Neuronal stem cell (in vitro differentiated cells): ENCODE measurements around the gene CPSF4L.
A peak's percentile ranks its signal among the peaks of the same experiment; 100 is the strongest.

Experiments
- DNase-seq: peaks from one replicate; pipeline ENCODE4 v3.0.0-alpha.2; 2013; ENCODE audit warnings: low spot score
- H2AFZ ChIP-seq: one replicate; pipeline ENCODE4 v1.6.1; 2013; ENCODE audit warnings: mild to moderate bottlenecking, low read length, inconsistent platforms
- H2AK5ac ChIP-seq: 2 replicates; pipeline ENCODE4 v1.6.1; 2013; ENCODE audit warnings: low read depth, mild to moderate bottlenecking, inconsistent platforms, low read length, moderate library complexity, mixed read lengths
- H2BK120ac ChIP-seq: 2 replicates; pipeline ENCODE4 v1.6.1; 2013; ENCODE audit warnings: low read depth, mild to moderate bottlenecking, inconsistent platforms, low read length, moderate library complexity, mixed read lengths
- H2BK12ac ChIP-seq: one replicate; pipeline ENCODE4 v1.6.1; 2013; ENCODE audit warnings: low read length, inconsistent platforms
- H2BK15ac ChIP-seq: 2 replicates; pipeline ENCODE4 v1.6.1; 2013; ENCODE audit warnings: mild to moderate bottlenecking, low read length, inconsistent platforms, mixed read lengths
- H2BK5ac ChIP-seq: one replicate; pipeline ENCODE4 v1.6.1; 2013; ENCODE audit warnings: inconsistent platforms, mild to moderate bottlenecking, low read length, moderate library complexity
- H3K14ac ChIP-seq: one replicate; pipeline ENCODE4 v1.6.1; 2013; ENCODE audit warnings: low read length, inconsistent platforms
- H3K18ac ChIP-seq: 2 replicates; pipeline ENCODE4 v1.6.1; 2013; ENCODE audit warnings: low read length, inconsistent platforms
- H3K23ac ChIP-seq: 2 replicates; pipeline ENCODE4 v1.6.1; 2013; ENCODE audit warnings: low read depth, mild to moderate bottlenecking, mixed read lengths, low read length, inconsistent platforms; ENCODE audit not compliant: poor library complexity
- H3K27ac ChIP-seq: replicated peaks from 3 replicates; pipeline ENCODE4 v1.5.1; 2013; ENCODE audit warnings: low read length, inconsistent platforms
- H3K27me3 ChIP-seq, 3 experiments: 2 replicates each; pipeline ENCODE4 v1.6.1; 2013; ENCODE audit warnings: low read length in 3 of 3, mild to moderate bottlenecking in 2 of 3, inconsistent platforms in 1 of 3, low read depth in 1 of 3, mixed read lengths in 1 of 3, moderate library complexity in 1 of 3; ENCODE audit not compliant: control insufficient read depth in 3 of 3, insufficient read depth in 3 of 3
- H3K36me3 ChIP-seq, 2 donors: replicated peaks in 1 of 2; 2 replicates each; pipeline ENCODE4 v1.6.1; 2013; ENCODE audit warnings: low read length in 2 of 2; ENCODE audit not compliant: control insufficient read depth in 2 of 2, insufficient read depth in 2 of 2
- H3K4ac ChIP-seq: 2 replicates; pipeline ENCODE4 v1.6.1; 2013; ENCODE audit warnings: inconsistent platforms, mild to moderate bottlenecking, low read length, moderate library complexity
- H3K4me1 ChIP-seq, 2 donors: 1 replicate in 1 of 2; 2 replicates in 1 of 2; pipeline ENCODE4 v1.6.1; 2013; ENCODE audit warnings: low read length in 2 of 2, low read depth in 1 of 2; ENCODE audit not compliant: control insufficient read depth in 2 of 2, insufficient read depth in 1 of 2
- H3K4me2 ChIP-seq: one replicate; pipeline ENCODE4 v1.6.1; 2013; ENCODE audit warnings: mild to moderate bottlenecking, low read length, inconsistent platforms; ENCODE audit not compliant: insufficient read depth, poor library complexity, severe bottlenecking
- H3K4me3 ChIP-seq, 2 donors: 2 replicates each; pipeline ENCODE4 v1.5.1; 2013; ENCODE audit warnings: low read length in 2 of 2, mild to moderate bottlenecking in 2 of 2, inconsistent platforms in 1 of 2, moderate library complexity in 1 of 2
- H3K79me1 ChIP-seq: one replicate; pipeline ENCODE4 v1.6.1; 2013; ENCODE audit warnings: low read depth, mild to moderate bottlenecking, inconsistent platforms, low read length, moderate library complexity
- H3K9ac ChIP-seq: one replicate; pipeline ENCODE4 v1.6.1; 2013; ENCODE audit warnings: mild to moderate bottlenecking, low read depth, low read length, inconsistent platforms; ENCODE audit not compliant: poor library complexity
- H3K9me3 ChIP-seq, 2 donors: replicated peaks in 1 of 2; 2 replicates each; pipeline versions ENCODE3 to v1.6.1; 2013; ENCODE audit warnings: low read length in 2 of 2, mild to moderate bottlenecking in 2 of 2, inconsistent platforms in 1 of 2, low read depth in 1 of 2, mixed read lengths in 1 of 2, moderate library complexity in 1 of 2; ENCODE audit not compliant: control insufficient read depth in 2 of 2, insufficient read depth in 1 of 2
- H4K8ac ChIP-seq: one replicate; pipeline ENCODE4 v1.6.1; 2013; ENCODE audit warnings: low read depth, mild to moderate bottlenecking, inconsistent platforms, low read length, moderate library complexity
- H4K91ac ChIP-seq: one replicate; pipeline ENCODE4 v1.6.1; 2013; ENCODE audit warnings: low read length, low read depth, mild to moderate bottlenecking, inconsistent platforms; ENCODE audit not compliant: poor library complexity
- WGBS, 2 donors: extraction: QIAGEN DNeasy Blood & Tissue Kit; methylation state at CpG; one replicate each; pipeline ENCODE4 v1.1.7; 2013; ENCODE audit warnings: missing lambda C conversion rate in 2 of 2, mixed read lengths in 1 of 2; ENCODE audit not compliant: insufficient read length in 2 of 2, insufficient replicate concordance in 1 of 2; ENCODE audit errors: extremely low coverage in 2 of 2; 5-methylcytosine and 5-hydroxymethylcytosine counted together

CPSF4L gene

GRCh38 chr17:73288534-73289302 is 27.0 kb upstream of the CPSF4L start:
- no peak overlapping the region for H3K4me3 ChIP-seq
- DNase-seq: no peak
- H3K27me3 ChIP-seq: no peaks in the 10 kb centered on the region
- H3K18ac ChIP-seq: peak overlapping the region; percentile 52
- peaks cover 19 to 48% of the 10 kb centered on the region in 2 donors for H3K4me1 ChIP-seq
- peaks cover 14 to 20% of the 10 kb centered on the region in 2 donors for H3K36me3 ChIP-seq
- no peak overlapping the region for H2AFZ ChIP-seq
- H3K23ac ChIP-seq: no peak overlapping the region
- no peak overlapping the region for H4K8ac ChIP-seq
- no peak overlapping the region for H2BK12ac ChIP-seq
- H3K4me2 ChIP-seq: no peak overlapping the region
- no peak overlapping the region for H4K91ac ChIP-seq
- no peak overlapping the region for H2BK15ac ChIP-seq
- WGBS, 2 donors: no CpG with 5 or more reads among the region's 19 CpGs
- H2BK120ac ChIP-seq: no peak overlapping the region
- H3K27ac ChIP-seq: no peak overlapping the region
- H3K14ac ChIP-seq: no peak overlapping the region
- H3K4ac ChIP-seq: no peak overlapping the region
- peak overlapping the region; percentile 70 for H3K9ac ChIP-seq
- peak overlapping the region; percentile 10 for H2AK5ac ChIP-seq
- no peak overlapping the region for H2BK5ac ChIP-seq
- H3K9me3 ChIP-seq: no peaks in the 10 kb centered on the region
- peaks cover 29% of the 10 kb centered on the region for H3K79me1 ChIP-seq

- no peak for DNase-seq
Observed at GRCh38 chr17:73286863-73287296, 25.2 kb upstream of the CPSF4L start.

GRCh38 chr17:73285916-73286862 is 24.5 kb upstream of the CPSF4L start:
- Histone ChIP-seq H2BK5ac (peak overlapping the region; percentile 26), H3K4ac (no peak overlapping the region), H3K36me3 (peaks cover 14 to 20% of the 10 kb centered on the region in 2 donors), H2BK12ac (peak overlapping the region; percentile 34), H2BK15ac (no peak overlapping the region), H3K18ac (peak overlapping the region; percentile 45), H3K4me2 (no peak overlapping the region), H2AFZ (no peak overlapping the region), H3K27ac (no peak overlapping the region), H2AK5ac (peak overlapping the region; percentile 47), H3K9ac (peak overlapping the region; percentile 54), H3K9me3 (no peaks in the 10 kb centered on the region), H2BK120ac (no peak overlapping the region), H3K79me1 (peaks cover 28% of the 10 kb centered on the region), H3K14ac (no peak overlapping the region), H4K91ac (no peak overlapping the region), H3K4me3 (peak overlapping the region in 1 of 2 donors; percentile 49), H4K8ac (no peak overlapping the region), H3K4me1 (peaks cover 24 to 50% of the 10 kb centered on the region in 2 donors), H3K27me3 (no peaks in the 10 kb centered on the region), H3K23ac (peak overlapping the region; percentile 29)
- no CpG with 5 or more reads among the region's 52 CpGs for WGBS, 2 donors
- DNase-seq: no peak

More at GRCh38 chr17:73286863-73287296, 25.2 kb upstream of the CPSF4L start:
- Histone ChIP-seq H3K27me3 (no peaks in the 10 kb centered on the region), H3K4me2 (no peak overlapping the region), H3K4me3 (no peak overlapping the region), H3K9ac (no peak overlapping the region), H2BK5ac (no peak overlapping the region), H3K4ac (no peak overlapping the region), H2BK15ac (no peak overlapping the region), H3K79me1 (peaks cover 29% of the 10 kb centered on the region), H2AK5ac (peak overlapping the region; percentile 27), H4K8ac (no peak overlapping the region), H3K9me3 (no peaks in the 10 kb centered on the region), H2AFZ (no peak overlapping the region), H3K18ac (peak overlapping the region; percentile 21), H3K27ac (no peak overlapping the region), H4K91ac (no peak overlapping the region), H3K4me1 (peaks cover 24 to 53% of the 10 kb centered on the region in 2 donors), H3K14ac (no peak overlapping the region), H2BK120ac (no peak overlapping the region), H3K23ac (no peak overlapping the region), H2BK12ac (no peak overlapping the region), H3K36me3 (peaks cover 14 to 20% of the 10 kb centered on the region in 2 donors)
- no CpG with 5 or more reads among the region's 8 CpGs for WGBS, 2 donors

GRCh38 chr17:73285603-73285908 is 23.9 kb upstream of the CPSF4L start:
- no peak for DNase-seq
- Histone ChIP-seq H3K27ac (no peak overlapping the region), H3K4me2 (no peak overlapping the region), H3K36me3 (peaks cover 14 to 20% of the 10 kb centered on the region in 2 donors), H2BK15ac (no peak overlapping the region), H3K4ac (no peak overlapping the region), H3K27me3 (no peaks in the 10 kb centered on the region), H4K8ac (no peak overlapping the region), H2AFZ (no peak overlapping the region), H3K4me1 (peaks cover 24 to 50% of the 10 kb centered on the region in 2 donors), H3K23ac (peak overlapping the region; percentile 29), H2BK12ac (peak overlapping the region; percentile 34), H4K91ac (no peak overlapping the region), H3K9ac (peak overlapping the region; percentile 61), H3K14ac (no peak overlapping the region), H2BK120ac (no peak overlapping the region), H3K18ac (peak overlapping the region; percentile 84), H3K4me3 (peak overlapping the region in 1 of 2 donors; percentile 49), H2AK5ac (peak overlapping the region; percentile 47), H3K79me1 (peaks cover 27% of the 10 kb centered on the region), H3K9me3 (no peaks in the 10 kb centered on the region), H2BK5ac (no peak overlapping the region)
- no CpG with 5 or more reads among the region's 15 CpGs for WGBS, 2 donors
